Uterus (tissue), 4 donors: ENCODE measurements around the gene ATP6V0C. TPM values are rescaled to one million over a fixed set of nuclear protein-coding genes. Genes with fewer than 3 reads are reported as not detected.

Experiments used
- DNase-seq, 2 donors: peaks; one replicate each; pipeline ENCODE4 v3.0.0-alpha.2; 2019 to 2020
- H3K27ac ChIP-seq, 2 donors: fragments of 200-600 bp; sonication (generic); 1 replicate in 1 of 2; 2 replicates in 1 of 2; pipeline ENCODE4 v1.5.1; 2016 to 2018
- H3K27me3 ChIP-seq, 2 donors: fragments of 200-600 bp; sonication (generic); one replicate each; pipeline ENCODE4 v1.5.1; 2018 to 2019; ENCODE audit warnings: control low read depth in 1 of 2
- H3K36me3 ChIP-seq, 2 donors: fragments of 200-600 bp; sonication (generic); one replicate each; pipeline ENCODE4 v1.5.1; 2019; ENCODE audit warnings: control low read depth in 1 of 2
- H3K4me1 ChIP-seq, 2 donors: fragments of 200-600 bp; sonication (generic); one replicate each; pipeline ENCODE4 v1.5.1; 2018 to 2019; ENCODE audit warnings: control low read depth in 1 of 2
- H3K4me3 ChIP-seq, 2 donors: fragments of 200-600 bp; sonication (generic); 1 replicate in 1 of 2; 2 replicates in 1 of 2; pipeline ENCODE4 v1.5.1; 2018 to 2019; ENCODE audit warnings: mild to moderate bottlenecking in 1 of 2
- H3K9me3 ChIP-seq, 2 donors: fragments of 200-600 bp; sonication (generic); one replicate each; pipeline ENCODE4 v1.5.1; 2019; ENCODE audit warnings: control low read depth in 1 of 2
- POLR2A ChIP-seq, 2 donors: fragments of 450-650 bp; IDR thresholded peaks; one replicate each; pipeline ENCODE4 v1.6.1; 2016; ENCODE audit warnings: antibody characterized with exemption in 2 of 2, mild to moderate bottlenecking in 1 of 2, moderate library complexity in 1 of 2
- intact Hi-C: fragments of 100-400 bp; cut with DNase I; formaldehyde crosslinking; loops from one replicate; pipeline ENCODE4 v1.15.1; 2023; ENCODE audit warnings: low total_unique reads
- total RNA-seq, 4 donors: library from RNA; depleted of rRNA in 3 of 4; stranded (reverse); fragments of >200 nt in 3 of 4; gene quantifications; one replicate each; pipeline versions ENCODE4 v1.1.0 to v1.2.4, GENCODE V29; 2014 to 2023
- TF ChIP-seq, protein P1 (sequence below), 4 experiments: fragments of 200-600 bp in 2 of 4; fragments of 450-650 bp in 2 of 4; sonication (generic) in 2 of 4; IDR thresholded peaks; one replicate each; pipeline ENCODE4 v1.5.1; 2016 to 2019; ENCODE audit warnings: antibody characterized with exemption in 4 of 4, mild to moderate bottlenecking in 2 of 4, moderate library complexity in 1 of 4
- donor health status: DM: yes; HTN: yes; CAD: no.

Gene ATP6V0C
- total RNA-seq, 4 donors from 2014 or later: 14.3 to 126 (median 41.4) TPM

- Histone ChIP-seq H3K4me3 (no peak overlapping the region), H3K4me1 (peaks cover 0 to 14% of the 10 kb centered on the region in 2 donors), H3K27ac (no peak overlapping the region), H3K9me3 (no peaks in the 10 kb centered on the region), H3K36me3 (no peaks in the 10 kb centered on the region), H3K27me3 (no peaks in the 10 kb centered on the region)
- no peak for TF ChIP-seq POLR2A (IDR thresholded peaks at IDR 0.05)
- TF ChIP-seq, protein P1, sequence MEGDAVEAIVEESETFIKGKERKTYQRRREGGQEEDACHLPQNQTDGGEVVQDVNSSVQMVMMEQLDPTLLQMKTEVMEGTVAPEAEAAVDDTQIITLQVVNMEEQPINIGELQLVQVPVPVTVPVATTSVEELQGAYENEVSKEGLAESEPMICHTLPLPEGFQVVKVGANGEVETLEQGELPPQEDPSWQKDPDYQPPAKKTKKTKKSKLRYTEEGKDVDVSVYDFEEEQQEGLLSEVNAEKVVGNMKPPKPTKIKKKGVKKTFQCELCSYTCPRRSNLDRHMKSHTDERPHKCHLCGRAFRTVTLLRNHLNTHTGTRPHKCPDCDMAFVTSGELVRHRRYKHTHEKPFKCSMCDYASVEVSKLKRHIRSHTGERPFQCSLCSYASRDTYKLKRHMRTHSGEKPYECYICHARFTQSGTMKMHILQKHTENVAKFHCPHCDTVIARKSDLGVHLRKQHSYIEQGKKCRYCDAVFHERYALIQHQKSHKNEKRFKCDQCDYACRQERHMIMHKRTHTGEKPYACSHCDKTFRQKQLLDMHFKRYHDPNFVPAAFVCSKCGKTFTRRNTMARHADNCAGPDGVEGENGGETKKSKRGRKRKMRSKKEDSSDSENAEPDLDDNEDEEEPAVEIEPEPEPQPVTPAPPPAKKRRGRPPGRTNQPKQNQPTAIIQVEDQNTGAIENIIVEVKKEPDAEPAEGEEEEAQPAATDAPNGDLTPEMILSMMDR (IDR thresholded peaks at IDR 0.05): no peak
- intact Hi-C loops: loop anchor here (10.0 kb wide), 1 partner anchor 163 kb away; no protein-coding TSS in a partner anchor
- no peak for DNase-seq
Observed at GRCh38 chr16:2497695-2498484, 15.9 kb upstream of the ATP6V0C start.

- Histone ChIP-seq H3K27me3 (no peaks in the 10 kb centered on the region), H3K4me1 (peaks cover 0 to 14% of the 10 kb centered on the region in 2 donors), H3K9me3 (no peaks in the 10 kb centered on the region), H3K36me3 (no peaks in the 10 kb centered on the region), H3K4me3 (no peak overlapping the region), H3K27ac (no peak overlapping the region)
- intact Hi-C loops: loop anchor here (10.0 kb wide), 1 partner anchor 164 kb away; no protein-coding TSS in a partner anchor
- DNase-seq: no peak
- TF ChIP-seq POLR2A (IDR thresholded peaks at IDR 0.05): no peak
- TF ChIP-seq, protein P1 (IDR thresholded peaks at IDR 0.05): no peak
Observed at GRCh38 chr16:2498531-2499253, 15.1 kb upstream of the ATP6V0C start.

DNA sequence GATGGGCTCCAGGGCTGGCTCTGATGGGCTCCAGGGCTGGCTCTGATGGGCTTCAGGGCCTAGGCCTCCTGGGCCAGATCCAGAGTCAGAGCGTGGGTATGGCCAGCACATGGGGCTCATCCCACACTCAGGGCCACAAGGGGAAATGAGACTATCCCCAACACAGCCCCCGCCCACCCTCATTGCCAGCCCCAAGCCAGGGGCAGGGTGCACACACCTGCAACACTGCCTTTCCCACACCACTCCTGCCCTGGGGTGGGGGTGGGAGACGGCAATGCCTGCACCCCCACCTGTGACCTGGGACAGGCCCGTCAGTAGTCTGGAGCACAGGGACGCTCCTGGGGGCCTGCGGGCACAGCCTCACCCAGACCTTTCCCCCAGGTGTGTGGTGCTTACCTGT, 14.3 kb upstream of the ATP6V0C start:
- Histone ChIP-seq H3K27me3 (no peaks in the 10 kb centered on the region), H3K27ac (no peak overlapping the region), H3K4me3 (no peak overlapping the region), H3K36me3 (no peaks in the 10 kb centered on the region), H3K9me3 (no peaks in the 10 kb centered on the region), H3K4me1 (peaks cover 0 to 14% of the 10 kb centered on the region in 2 donors)
- intact Hi-C loops: loop anchor here (10.0 kb wide), 1 partner anchor 165 kb away; no protein-coding TSS in a partner anchor
- TF ChIP-seq, protein P1 (IDR thresholded peaks at IDR 0.05): no peak
- TF ChIP-seq POLR2A (IDR thresholded peaks at IDR 0.05): no peak
- DNase-seq: no peak

DNA sequence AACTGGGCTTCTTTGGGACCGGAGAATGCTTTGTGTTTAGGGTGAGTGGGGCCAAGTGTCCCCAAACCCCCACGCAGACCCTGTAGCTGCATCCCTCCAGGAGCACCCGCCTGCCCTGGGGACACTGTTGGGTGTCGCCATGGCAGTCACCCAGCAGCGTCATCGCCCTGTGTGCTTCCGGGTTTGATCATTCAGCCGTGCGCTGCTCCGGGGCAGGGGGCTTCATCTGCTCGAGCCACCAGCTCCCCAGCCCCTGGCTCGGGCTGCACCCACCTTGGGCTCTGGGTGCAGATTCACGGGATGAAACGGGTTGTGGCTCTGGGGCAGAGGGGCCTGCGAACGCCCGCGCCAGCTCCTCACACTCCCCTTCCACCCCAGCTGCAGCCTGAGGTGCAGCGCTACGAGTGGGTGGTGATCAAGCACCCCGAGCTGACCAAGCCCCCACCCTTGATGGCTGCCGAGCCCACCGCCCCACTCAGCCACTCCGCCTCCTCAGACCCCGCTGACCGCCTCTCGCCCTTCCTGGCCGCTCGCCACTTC, 13.8 kb upstream of the ATP6V0C start:
- peaks cover 0 to 14% of the 10 kb centered on the region in 2 donors for H3K4me1 ChIP-seq
- intact Hi-C loops: loop anchor here (10.0 kb wide), 1 partner anchor 165 kb away; no protein-coding TSS in a partner anchor
- TF ChIP-seq, protein P1 (IDR thresholded peaks at IDR 0.05): no peak
- no peak for TF ChIP-seq POLR2A (IDR thresholded peaks at IDR 0.05)
- H3K4me3 ChIP-seq: no peak overlapping the region
- H3K9me3 ChIP-seq: no peaks in the 10 kb centered on the region
- no peak for DNase-seq
- no peaks in the 10 kb centered on the region for H3K27me3 ChIP-seq
- H3K36me3 ChIP-seq: no peaks in the 10 kb centered on the region
- no peak overlapping the region for H3K27ac ChIP-seq
